Right ventricle myocardium superior (tissue), 1 donor: Measurements from ENCODE around the gene CCDC179. TPM values are rescaled to one million over a fixed set of nuclear protein-coding genes. Genes with fewer than 3 reads are reported as not detected.

Experiments
- ATAC-seq: fragments of 200-7000 bp; cut with Tn5 transposase; one replicate; pipeline ENCODE4 v1.9.1; 2020; ENCODE audit warnings: mild to moderate bottlenecking; ENCODE audit not compliant: poor library complexity
- DNase-seq: peaks from one replicate; pipeline ENCODE4 v3.0.0-alpha.2; 2020
- intact Hi-C: fragments of 100-400 bp; cut with DNase I; formaldehyde crosslinking; loops from one replicate; pipeline ENCODE4 v1.11.2; 2022
- long read RNA-seq: library from polyadenylated mRNA; unstranded; transcript quantifications from one replicate; pipeline ENCODE4 v2.0.0, GENCODE V29; 2021
- total RNA-seq: library from RNA; stranded (reverse); fragmentation: NEBNext Ultra II Directional; extraction: Animal tissue kit (Norgen Biotek cat#: 25700); gene quantifications from one replicate; pipeline ENCODE4 v1.2.1, GENCODE V29; 2021
- donor health status: DM: no; HTN: yes; CAD: no; lungs with severe emphysema.

CCDC179 gene
- not detected for total RNA-seq
- long read RNA-seq = 0 reads

- intact Hi-C loops = no loop called here
- no peak for ATAC-seq
- DNase-seq = no peak
These were observed at the start of gene CCDC179 for GRCh38 chr11:22860241-22860640. TSS of gene CCDC179 (minus strand) at chr11:22860474. CDS start at chr11:22860421, 53 bp downstream.

- ATAC-seq (no peak), DNase-seq (no peak)
- intact Hi-C loops = no loop called here
These were observed 43.5 kb upstream of the CCDC179 start for GRCh38 chr11:22903782-22904181.

- intact Hi-C loops = no loop called here
- ATAC-seq (no peak), DNase-seq (no peak)
These were observed 41.3 kb upstream of the CCDC179 start for GRCh38 chr11:22901603-22902002.

- intact Hi-C loops = no loop called here
- DNase-seq (no peak), ATAC-seq (no peak)
These were observed 40.7 kb upstream of the CCDC179 start for GRCh38 chr11:22900764-22901486.

- DNase-seq = no peak
- ATAC-seq = no peak
- intact Hi-C loops = no loop called here
These were observed 37.8 kb upstream of the CCDC179 start for GRCh38 chr11:22898036-22898435.

GRCh38 chr11:22890227-22890626 is 30.0 kb upstream of the CCDC179 start:
- intact Hi-C loops = no loop called here
- no peak for ATAC-seq

GRCh38 chr11:22884217-22884616 is 23.9 kb upstream of the CCDC179 start:
- intact Hi-C loops = no loop called here
- ATAC-seq (no peak), DNase-seq (no peak)

More at GRCh38 chr11:22890227-22890626, 30.0 kb upstream of the CCDC179 start:
- DNase-seq = no peak

GRCh38 chr11:22879630-22880029 is 19.4 kb upstream of the CCDC179 start:
- intact Hi-C loops = no loop called here
- no peak for DNase-seq
- no peak for ATAC-seq

GRCh38 chr11:22878604-22879003 is 18.3 kb upstream of the CCDC179 start:
- DNase-seq (no peak), ATAC-seq (no peak)
- intact Hi-C loops = no loop called here

GRCh38 chr11:22878039-22878438 is 17.8 kb upstream of the CCDC179 start:
- intact Hi-C loops = no loop called here
- no peak for DNase-seq
- ATAC-seq = no peak

GRCh38 chr11:22875869-22876473 is 15.7 kb upstream of the CCDC179 start:
- ATAC-seq (peak; percentile 71), DNase-seq (no peak)
- intact Hi-C loops = no loop called here

GRCh38 chr11:22869325-22869724 is 9.1 kb upstream of the CCDC179 start:
- no peak for ATAC-seq
- intact Hi-C loops = no loop called here
- DNase-seq = no peak

GRCh38 chr11:22859756-22860155 is 518 bp downstream of the CCDC179 start:
- ATAC-seq (no peak), DNase-seq (no peak)
- intact Hi-C loops = no loop called here

GRCh38 chr11:22851477-22851876 is 8.8 kb downstream of the CCDC179 start:
- ATAC-seq = no peak
- no peak for DNase-seq
- intact Hi-C loops = no loop called here

GRCh38 chr11:22846726-22847125 is 13.5 kb downstream of the CCDC179 start:
- intact Hi-C loops = no loop called here
- DNase-seq (no peak), ATAC-seq (no peak)

GRCh38 chr11:22832315-22833015 is 27.8 kb downstream of the CCDC179 start:
- DNase-seq = no peak

GRCh38 chr11:22830082-22830414 is 30.2 kb downstream of the CCDC179 start:
- ATAC-seq (no peak), DNase-seq (no peak)
- intact Hi-C loops = no loop called here

More at GRCh38 chr11:22832315-22833015, 27.8 kb downstream of the CCDC179 start:
- intact Hi-C loops = no loop called here
- ATAC-seq = no peak

GRCh38 chr11:22829231-22830081 is 30.8 kb downstream of the CCDC179 start, which contains the start of gene SVIP:
TSS of gene SVIP (minus strand) at chr11:22829801. CDS start at chr11:22829748, 53 bp downstream.
- peak; percentile 96 for DNase-seq
- peak; percentile 100 for ATAC-seq
- intact Hi-C loops = no loop called here

- DNase-seq = no peak
- ATAC-seq = no peak
- intact Hi-C loops = no loop called here
These were observed 31.9 kb downstream of the CCDC179 start for GRCh38 chr11:22828373-22828772.
